Effector memory CD8-positive, alpha-beta T cell (primary cell): ENCODE results near the gene JPT2.

Experiments used
- ATAC-seq: fragments of 150-1000 bp; cut with Tn5 transposase; replicated peaks from 2 replicates; pipeline ENCODE4 v1.10.0; 2021; ENCODE audit warnings: mild to moderate bottlenecking, moderate library complexity
- DNase-seq, 3 experiments: peaks; one replicate each; pipeline ENCODE4 v3.0.0; 2021
- H3K27ac Mint-ChIP-seq, 2 donors: one replicate each; pipeline ENCODE4 v1.8.0; 2022; ENCODE audit warnings: mild to moderate bottlenecking in 2 of 2, mixed read lengths in 2 of 2, moderate library complexity in 2 of 2
- H3K27me3 Mint-ChIP-seq, 2 donors: one replicate each; pipeline ENCODE4 v1.8.0; 2022; ENCODE audit warnings: mixed read lengths in 2 of 2
- H3K36me3 Mint-ChIP-seq: one replicate; pipeline ENCODE4 v1.8.0; 2022; ENCODE audit warnings: mild to moderate bottlenecking, moderate library complexity, mixed read lengths; ENCODE audit not compliant: insufficient read depth
- H3K4me1 Mint-ChIP-seq, 2 donors: one replicate each; pipeline ENCODE4 v1.8.0; 2022; ENCODE audit warnings: low read depth in 2 of 2, mixed read lengths in 2 of 2
- H3K4me3 Mint-ChIP-seq, 2 donors: one replicate each; pipeline ENCODE4 v1.8.0; 2022; ENCODE audit warnings: mild to moderate bottlenecking in 2 of 2, mixed read lengths in 2 of 2, moderate library complexity in 2 of 2
- H3K9me3 Mint-ChIP-seq, 2 donors: one replicate each; pipeline ENCODE4 v1.8.0; 2022; ENCODE audit warnings: mixed read lengths in 2 of 2

JPT2 gene

DNA sequence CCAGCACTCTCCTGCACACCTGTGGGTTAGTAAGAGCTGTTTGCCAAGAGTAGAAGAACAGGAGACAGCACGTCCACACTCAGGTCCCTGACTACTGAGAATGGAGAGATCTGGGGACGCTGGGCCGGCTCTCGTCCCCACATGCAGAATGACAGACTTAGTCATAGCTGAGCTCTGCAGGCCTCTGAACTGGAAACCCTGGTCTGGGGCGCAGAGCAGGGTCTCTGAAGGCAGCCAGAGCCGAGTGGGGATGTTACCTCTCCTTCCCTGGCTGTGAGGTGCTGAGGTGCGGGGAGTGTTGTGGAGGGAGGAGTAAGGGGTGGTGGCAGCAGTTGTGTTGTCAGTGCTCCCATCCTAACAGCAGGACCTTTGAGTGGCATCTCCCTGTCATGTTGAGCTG, 7.2 kb upstream of the JPT2 start:
- Mint-ChIP-seq H3K9me3 (no peaks in the 10 kb centered on the region), H3K4me1 (peaks cover 0 to 1% of the 10 kb centered on the region in 2 donors), H3K36me3 (peaks cover 23% of the 10 kb centered on the region), H3K4me3 (no peak overlapping the region), H3K27ac (peak overlapping the region in 1 of 2 donors; percentile 8), H3K27me3 (no peaks in the 10 kb centered on the region)
- DNase-seq (no peak), ATAC-seq (no peak)

DNA sequence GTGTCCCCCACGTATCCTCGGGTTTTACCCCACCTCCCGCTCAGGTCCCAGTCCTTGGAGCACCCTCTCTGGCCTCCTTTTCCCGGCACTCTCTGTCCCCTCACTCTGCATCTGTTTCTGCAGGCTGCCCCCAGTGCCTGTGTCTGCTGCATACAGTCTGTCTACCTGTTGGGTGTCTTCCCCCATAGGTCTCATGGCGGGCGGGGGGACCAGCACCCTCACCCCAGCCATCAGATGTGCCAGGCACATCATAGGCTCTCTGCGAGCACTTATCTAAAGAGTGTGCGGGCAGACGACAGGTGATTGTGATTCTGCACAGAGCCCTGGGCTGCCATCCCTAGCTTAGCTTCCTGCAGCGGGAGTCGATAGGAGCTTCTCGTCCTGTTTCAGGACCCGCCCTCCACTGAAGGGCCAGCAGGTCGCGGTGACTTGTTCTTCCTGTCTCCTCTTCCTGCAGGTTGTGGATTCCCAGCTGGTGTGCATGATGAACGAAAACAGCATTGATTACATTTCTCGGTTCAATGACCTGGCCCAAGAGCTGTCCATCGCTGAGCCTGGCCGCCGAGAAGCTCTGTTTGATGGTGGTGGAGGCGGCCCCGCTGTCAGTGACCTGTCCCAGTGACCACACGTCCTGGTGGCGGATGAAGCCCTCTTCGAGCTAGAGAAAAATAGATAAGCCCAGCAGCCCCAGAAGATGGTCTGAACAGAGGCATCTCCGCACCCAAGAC, 4.5 kb upstream of the JPT2 start:
- Mint-ChIP-seq H3K36me3 (peaks cover 27% of the 10 kb centered on the region), H3K4me3 (no peak overlapping the region), H3K9me3 (no peaks in the 10 kb centered on the region), H3K4me1 (peaks cover 5 to 7% of the 10 kb centered on the region in 2 donors), H3K27ac (peak overlapping the region in 1 of 2 donors; percentile 83), H3K27me3 (no peaks in the 10 kb centered on the region)
- ATAC-seq (no peak), DNase-seq (no peak)

DNA sequence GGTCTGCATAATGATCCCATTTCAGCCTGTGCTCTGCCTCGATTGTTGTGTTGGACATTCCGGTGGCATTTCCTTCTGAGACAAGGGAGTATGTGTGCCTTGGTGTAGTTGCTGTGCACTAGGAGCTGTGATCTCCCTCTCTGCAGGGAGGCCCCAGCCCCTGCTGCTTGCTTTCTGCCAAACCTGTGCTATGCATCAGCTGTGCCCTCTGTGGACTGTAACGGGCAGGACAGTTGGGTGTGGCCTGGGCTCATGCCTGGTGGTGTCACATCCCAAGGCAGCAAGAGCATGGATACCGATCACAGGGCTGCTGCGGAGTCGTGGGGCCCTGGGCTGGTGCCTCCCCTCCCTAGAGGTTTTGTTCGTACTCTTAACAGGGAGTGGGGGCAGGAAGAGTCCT, 3.8 kb upstream of the JPT2 start:
- H3K27ac Mint-ChIP-seq: no peak overlapping the region
- H3K36me3 Mint-ChIP-seq: peaks cover 23% of the 10 kb centered on the region
- no peaks in the 10 kb centered on the region for H3K27me3 Mint-ChIP-seq
- no peak for DNase-seq
- no peak overlapping the region for H3K4me3 Mint-ChIP-seq
- H3K9me3 Mint-ChIP-seq: no peaks in the 10 kb centered on the region
- peaks cover 11 to 12% of the 10 kb centered on the region in 2 donors for H3K4me1 Mint-ChIP-seq
- no peak for ATAC-seq

DNA sequence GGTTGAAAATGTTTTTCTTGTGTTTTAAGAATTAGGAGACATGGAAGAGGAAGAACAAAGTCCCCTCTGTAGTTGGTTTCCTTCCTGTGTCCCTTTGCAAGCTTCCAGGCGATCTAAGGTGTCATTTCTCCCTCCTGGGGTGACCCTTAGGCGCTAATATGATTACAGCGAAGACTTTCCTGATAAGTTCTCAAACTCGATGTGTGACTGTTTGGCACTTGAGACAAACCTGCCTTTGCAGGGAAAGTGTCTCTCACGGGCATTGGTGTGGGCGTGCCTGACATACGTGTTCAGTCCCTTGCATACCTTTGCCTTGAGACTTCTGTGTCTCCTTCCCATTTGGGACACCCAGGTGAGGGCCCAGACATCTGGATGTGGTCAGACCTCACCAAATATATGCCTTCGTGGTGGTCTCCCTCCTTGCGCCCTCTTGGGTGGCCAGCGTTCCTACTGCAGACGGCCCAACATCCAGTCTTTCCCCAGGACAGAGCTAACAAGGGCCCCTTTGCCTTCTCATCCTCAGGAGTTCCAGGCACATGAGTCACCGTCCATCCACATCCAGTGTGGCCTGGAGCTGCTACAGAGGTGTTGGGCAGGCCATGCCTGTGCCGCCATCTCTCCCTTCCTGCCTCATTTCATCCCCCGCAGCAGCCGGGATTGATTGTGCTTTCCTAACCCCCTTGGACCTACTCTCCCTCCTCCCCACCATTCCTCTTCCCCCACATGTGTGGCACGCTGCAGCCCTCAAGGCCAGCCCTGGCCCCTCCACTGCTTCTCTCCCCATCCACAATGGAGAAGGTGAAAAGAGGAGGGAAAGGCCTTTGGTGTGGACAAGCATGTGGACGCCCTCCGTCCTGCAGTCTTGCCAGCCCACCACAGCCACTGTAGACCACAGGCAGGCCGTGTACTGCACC, 3.1 kb upstream of the JPT2 start:
- peaks cover 11 to 12% of the 10 kb centered on the region in 2 donors for H3K4me1 Mint-ChIP-seq
- H3K4me3 Mint-ChIP-seq: no peak overlapping the region
- H3K36me3 Mint-ChIP-seq: peaks cover 16% of the 10 kb centered on the region
- no peak overlapping the region for H3K27ac Mint-ChIP-seq
- ATAC-seq (no peak), DNase-seq (no peak)
- H3K9me3 Mint-ChIP-seq: no peaks in the 10 kb centered on the region
- no peaks in the 10 kb centered on the region for H3K27me3 Mint-ChIP-seq

DNA sequence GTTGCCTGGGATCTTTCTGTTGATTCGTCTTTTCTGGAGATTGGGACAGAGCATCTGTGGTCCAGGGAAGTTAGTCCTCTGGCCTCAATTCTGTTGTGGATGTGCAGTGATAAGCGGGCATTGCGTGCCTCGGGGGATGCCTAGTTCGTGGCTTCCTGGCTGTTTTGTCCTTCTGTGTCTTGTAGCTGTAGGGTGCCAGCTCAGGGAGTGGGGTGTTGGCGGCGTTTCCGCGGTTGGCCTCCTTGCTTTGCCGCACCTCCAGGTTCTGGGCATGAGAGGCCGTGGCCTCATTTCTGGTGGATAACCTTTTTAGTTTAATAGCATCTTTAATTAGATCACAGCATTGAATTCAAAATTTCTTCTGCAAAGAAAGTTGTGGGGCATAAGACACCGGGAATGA, 1.4 kb upstream of the JPT2 start:
- Mint-ChIP-seq H3K4me3 (peak overlapping the region; percentile 33 to 54), H3K27ac (peak overlapping the region in 1 of 2 donors; percentile 78), H3K4me1 (peaks cover 21 to 23% of the 10 kb centered on the region in 2 donors), H3K9me3 (no peaks in the 10 kb centered on the region), H3K36me3 (peaks cover 8% of the 10 kb centered on the region), H3K27me3 (no peaks in the 10 kb centered on the region)
- ATAC-seq (no peak), DNase-seq (no peak)

DNA sequence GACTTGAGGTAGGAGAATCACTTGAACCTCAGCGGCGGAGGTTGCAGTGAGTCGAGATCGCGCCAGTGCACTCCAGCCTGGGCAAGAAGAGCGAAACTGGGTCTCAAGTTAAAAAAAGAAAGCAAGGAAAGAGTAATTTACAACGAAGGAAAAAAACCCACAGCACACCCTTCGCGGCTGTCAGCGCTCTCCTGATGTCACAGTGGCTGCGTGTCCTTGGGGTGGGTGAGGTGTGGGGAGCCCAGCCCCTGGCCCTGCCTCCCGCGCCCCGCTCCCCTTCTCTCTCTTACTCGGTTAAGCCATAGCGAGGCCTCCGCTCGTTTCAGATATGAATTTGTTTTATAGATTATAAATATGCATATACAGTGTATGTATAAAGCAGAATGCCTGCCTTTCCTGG, 740 bp upstream of the JPT2 start:
- peak overlapping the region; percentile 33 to 54 for H3K4me3 Mint-ChIP-seq
- H3K9me3 Mint-ChIP-seq: no peaks in the 10 kb centered on the region
- peaks cover 12% of the 10 kb centered on the region for H3K36me3 Mint-ChIP-seq
- H3K27ac Mint-ChIP-seq: peak overlapping the region in 1 of 2 donors; percentile 78
- no peak for ATAC-seq
- no peaks in the 10 kb centered on the region for H3K27me3 Mint-ChIP-seq
- DNase-seq: no peak
- peaks cover 25 to 27% of the 10 kb centered on the region in 2 donors for H3K4me1 Mint-ChIP-seq

DNA sequence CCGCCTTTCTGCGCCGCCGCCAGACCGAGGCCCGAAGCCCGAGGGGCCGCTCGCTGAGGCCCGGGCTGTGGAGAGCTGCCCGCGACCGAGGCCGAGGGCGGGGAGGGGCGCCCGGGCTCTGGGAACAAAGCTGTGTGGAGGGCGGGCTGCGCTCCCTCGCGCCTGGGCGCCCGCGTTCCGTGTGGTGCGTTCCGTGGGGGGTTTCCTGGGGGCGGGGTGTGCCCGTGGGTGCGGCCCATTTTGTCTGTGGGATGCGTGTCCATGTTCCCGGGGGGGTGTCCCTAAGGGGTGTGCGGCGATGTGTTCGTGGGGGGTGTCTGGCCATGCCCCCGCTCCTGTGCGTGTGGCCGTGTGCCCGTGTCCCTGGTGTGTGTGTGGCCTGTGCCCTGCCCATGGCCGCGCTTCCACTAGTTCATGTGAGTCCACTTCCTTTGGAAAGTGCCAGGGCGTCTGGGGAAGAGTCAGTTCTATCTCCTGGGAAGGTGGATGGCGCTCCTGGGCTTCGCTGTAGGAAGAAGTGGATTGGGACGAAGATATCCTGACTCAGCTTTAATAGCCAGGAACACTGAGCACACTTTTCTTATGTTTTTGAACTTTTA, 520 bp downstream of the JPT2 start:
- no peaks in the 10 kb centered on the region for H3K9me3 Mint-ChIP-seq
- peak; percentile 35 for ATAC-seq

DNA sequence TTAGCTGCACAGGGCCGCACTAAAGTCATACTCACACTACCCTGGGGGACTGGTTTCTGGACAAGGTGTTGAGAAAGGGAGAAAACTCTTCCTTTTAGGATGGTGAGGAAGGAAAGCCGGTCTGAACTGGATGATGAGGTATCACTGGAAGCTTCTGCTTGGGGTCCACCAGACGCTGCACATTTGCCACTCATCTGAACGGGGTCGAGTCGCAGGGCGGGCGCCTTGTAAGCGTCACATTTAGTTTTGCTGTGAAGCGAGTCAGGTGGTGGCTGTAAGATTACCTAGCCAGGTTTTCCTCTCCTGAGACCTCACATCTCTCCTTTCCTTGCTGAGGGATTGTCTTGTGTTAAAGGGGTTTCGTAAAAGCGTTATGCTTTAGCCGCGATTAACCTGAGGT, 2.3 kb downstream of the JPT2 start:
- DNase-seq (no peak), ATAC-seq (no peak)
- H3K4me3 Mint-ChIP-seq: peak overlapping the region in 1 of 2 donors; percentile 22
- no peak overlapping the region for H3K27ac Mint-ChIP-seq
- H3K9me3 Mint-ChIP-seq: no peaks in the 10 kb centered on the region
- H3K27me3 Mint-ChIP-seq: no peaks in the 10 kb centered on the region
- H3K36me3 Mint-ChIP-seq: peaks cover 18% of the 10 kb centered on the region
- H3K4me1 Mint-ChIP-seq: peaks cover 26 to 32% of the 10 kb centered on the region in 2 donors

More for the DNA sequence above, 520 bp downstream of the JPT2 start:
- Mint-ChIP-seq H3K4me3 (peak overlapping the region; percentile 82 to 88), H3K4me1 (peaks cover 27 to 30% of the 10 kb centered on the region in 2 donors), H3K27ac (peak overlapping the region; percentile 54 to 81), H3K36me3 (peaks cover 8% of the 10 kb centered on the region), H3K27me3 (no peaks in the 10 kb centered on the region)
- peak; percentile 21 to 31 (median 29) for DNase-seq

DNA sequence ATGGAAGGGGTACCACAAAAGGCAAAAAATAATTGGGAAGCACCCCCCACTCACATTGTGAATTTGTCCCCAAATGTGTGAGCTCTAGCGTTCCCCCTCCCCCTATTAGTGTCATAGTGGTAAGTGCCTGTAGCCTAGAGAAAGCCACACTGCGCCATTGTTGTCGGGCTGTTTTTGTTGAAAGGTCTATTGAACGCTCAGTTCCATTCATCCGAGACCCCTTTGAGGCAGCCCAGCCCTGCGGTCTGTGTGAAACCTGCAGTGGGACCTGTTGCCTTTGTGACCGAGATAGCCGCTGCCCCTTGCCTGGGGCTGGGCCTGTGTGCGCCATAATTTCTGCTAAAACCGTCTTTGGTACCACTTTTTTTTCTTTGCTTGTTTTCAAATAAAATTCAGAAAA, 3.0 kb downstream of the JPT2 start:
- ATAC-seq (no peak), DNase-seq (no peak)
- Mint-ChIP-seq H3K9me3 (no peaks in the 10 kb centered on the region), H3K4me3 (no peak overlapping the region), H3K4me1 (peaks cover 26 to 32% of the 10 kb centered on the region in 2 donors), H3K36me3 (peaks cover 24% of the 10 kb centered on the region), H3K27ac (peak overlapping the region in 1 of 2 donors; percentile 31), H3K27me3 (no peaks in the 10 kb centered on the region)

DNA sequence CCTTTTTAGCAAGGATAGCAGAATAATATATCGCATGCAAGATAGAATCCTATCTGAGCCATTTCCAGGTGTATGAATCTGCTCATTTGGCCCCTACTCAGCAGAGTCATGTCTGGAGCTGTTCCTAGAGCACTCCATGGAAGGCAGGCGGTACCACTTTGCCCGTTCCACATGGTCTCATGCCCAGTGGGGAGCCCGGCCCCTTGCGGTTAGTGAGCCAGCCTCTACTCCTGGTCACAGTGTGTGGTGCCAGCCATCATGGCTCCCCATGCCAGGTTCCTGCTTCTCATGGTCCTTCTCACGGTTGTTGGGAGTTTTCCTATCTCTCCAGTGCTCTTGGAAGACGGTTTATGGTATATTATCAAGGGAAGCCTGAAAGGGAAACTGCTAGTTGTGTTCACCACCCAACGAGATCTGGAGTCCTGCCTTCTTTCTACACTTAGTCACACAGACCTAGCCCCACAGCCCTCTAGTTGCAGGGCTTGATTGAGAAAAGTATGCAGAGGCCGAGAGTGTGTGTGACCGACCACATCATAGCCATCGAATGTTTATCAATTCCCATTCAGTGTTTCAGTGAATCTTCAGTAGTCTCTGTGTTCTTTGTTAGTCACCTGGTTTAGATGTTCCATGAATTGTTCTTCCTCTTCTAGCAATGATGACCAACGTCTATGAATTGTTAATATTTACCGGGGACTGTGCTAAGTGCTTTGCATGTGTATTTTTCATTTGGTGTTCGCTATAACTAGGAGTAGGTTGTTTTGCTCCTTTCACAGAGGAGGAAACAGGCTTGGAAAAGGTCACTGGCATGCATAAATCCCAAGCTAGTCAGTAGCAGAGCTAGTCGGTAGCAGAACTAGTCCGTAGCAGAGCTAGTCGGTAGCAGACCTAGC, 9.6 kb downstream of the JPT2 start:
- H3K36me3 Mint-ChIP-seq: peaks cover 59% of the 10 kb centered on the region
- ATAC-seq (no peak), DNase-seq (no peak)
- no peak overlapping the region for H3K4me3 Mint-ChIP-seq
- peaks cover 2 to 10% of the 10 kb centered on the region in 2 donors for H3K4me1 Mint-ChIP-seq
- H3K27ac Mint-ChIP-seq: peak overlapping the region; percentile 44 to 69
- no peaks in the 10 kb centered on the region for H3K9me3 Mint-ChIP-seq
- no peaks in the 10 kb centered on the region for H3K27me3 Mint-ChIP-seq

DNA sequence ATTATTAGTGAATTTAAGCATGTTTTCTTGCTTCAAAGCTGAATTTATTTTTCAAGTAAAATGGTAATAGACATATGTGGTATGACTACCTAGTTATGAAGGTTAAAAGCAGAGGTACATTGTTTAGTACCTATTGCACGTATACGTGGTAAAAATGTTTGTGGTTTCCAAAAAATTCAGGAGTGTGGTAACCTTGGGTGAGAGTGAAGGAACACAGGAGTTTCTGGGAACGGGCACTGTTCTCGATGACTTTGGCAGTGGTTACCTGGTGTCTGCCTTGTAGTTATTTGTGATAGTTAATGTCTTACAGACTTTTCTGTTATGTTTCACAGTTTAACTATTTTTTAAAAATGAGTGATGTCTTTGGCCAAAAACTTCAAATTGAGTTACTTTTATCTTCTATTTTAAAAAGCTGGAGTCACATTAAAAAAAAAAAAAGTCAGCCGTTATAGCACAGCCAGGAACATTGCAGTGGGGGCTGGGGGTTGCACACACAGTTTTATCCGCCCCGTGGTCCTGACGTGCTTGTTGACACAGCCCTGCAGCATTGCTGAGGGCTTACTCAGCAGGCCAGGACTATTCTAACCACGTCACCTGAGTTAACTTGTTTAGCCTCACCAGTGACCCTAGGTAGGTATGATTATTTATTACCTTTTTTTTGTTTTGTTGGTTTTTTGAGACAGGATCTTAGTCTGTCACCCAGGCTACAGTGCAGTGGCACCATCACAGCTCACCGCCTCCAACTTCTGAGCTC, 10.9 kb downstream of the JPT2 start:
- peaks cover 60% of the 10 kb centered on the region for H3K36me3 Mint-ChIP-seq
- DNase-seq (no peak), ATAC-seq (no peak)
- H3K27me3 Mint-ChIP-seq: no peaks in the 10 kb centered on the region
- H3K4me1 Mint-ChIP-seq: peaks cover 0 to 5% of the 10 kb centered on the region in 2 donors
- no peak overlapping the region for H3K27ac Mint-ChIP-seq
- H3K9me3 Mint-ChIP-seq: no peaks in the 10 kb centered on the region
- no peak overlapping the region for H3K4me3 Mint-ChIP-seq

DNA sequence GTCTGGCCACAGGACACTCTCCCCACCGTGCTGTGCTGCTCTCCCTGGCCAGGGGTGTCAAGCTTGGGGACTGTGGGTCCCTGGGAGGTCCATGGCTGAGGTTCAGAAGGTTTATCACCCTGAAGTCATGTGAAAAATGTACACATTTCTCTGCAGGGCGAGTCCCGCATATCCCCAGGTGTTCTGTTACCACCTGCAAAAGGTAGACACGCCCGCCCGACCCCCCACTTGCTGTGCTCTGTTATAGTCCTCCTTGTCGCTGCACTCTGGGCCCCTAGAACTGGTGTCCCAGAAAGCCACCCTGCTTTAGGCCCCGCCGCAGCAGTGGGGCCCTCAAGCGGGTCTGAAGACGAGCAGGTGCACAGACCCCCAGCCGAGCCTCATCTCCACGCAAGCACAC, 11.8 kb downstream of the JPT2 start:
- ATAC-seq (no peak), DNase-seq (no peak)
- Mint-ChIP-seq H3K27ac (no peak overlapping the region), H3K4me1 (peaks cover 0 to 5% of the 10 kb centered on the region in 2 donors), H3K36me3 (peaks cover 59% of the 10 kb centered on the region), H3K27me3 (no peaks in the 10 kb centered on the region), H3K4me3 (no peak overlapping the region), H3K9me3 (no peaks in the 10 kb centered on the region)
